GM12864 (cell line): ENCODE data around the gene SLC9A3.

Experiments used
- DNase-seq: peaks from one replicate; pipeline ENCODE4 v3.0.0-alpha.2; 2011; ENCODE audit warnings: low read depth
- H3K4me3 ChIP-seq: 2 replicates; pipeline ENCODE4 v1.5.1; 2011; ENCODE audit warnings: mild to moderate bottlenecking, low read depth, low read length, control low read depth
- TF ChIP-seq, protein P1 (sequence below): IDR thresholded peaks from 2 replicates; pipeline ENCODE4 v1.5.1; 2011; ENCODE audit warnings: low read depth, mild to moderate bottlenecking, moderate library complexity, low read length, control low read depth, inconsistent platforms; ENCODE audit errors: missing control alignments

The SLC9A3 gene

GRCh38 chr5:421287-421880, 102.9 kb downstream of the SLC9A3 start:
- TF ChIP-seq, protein P1, sequence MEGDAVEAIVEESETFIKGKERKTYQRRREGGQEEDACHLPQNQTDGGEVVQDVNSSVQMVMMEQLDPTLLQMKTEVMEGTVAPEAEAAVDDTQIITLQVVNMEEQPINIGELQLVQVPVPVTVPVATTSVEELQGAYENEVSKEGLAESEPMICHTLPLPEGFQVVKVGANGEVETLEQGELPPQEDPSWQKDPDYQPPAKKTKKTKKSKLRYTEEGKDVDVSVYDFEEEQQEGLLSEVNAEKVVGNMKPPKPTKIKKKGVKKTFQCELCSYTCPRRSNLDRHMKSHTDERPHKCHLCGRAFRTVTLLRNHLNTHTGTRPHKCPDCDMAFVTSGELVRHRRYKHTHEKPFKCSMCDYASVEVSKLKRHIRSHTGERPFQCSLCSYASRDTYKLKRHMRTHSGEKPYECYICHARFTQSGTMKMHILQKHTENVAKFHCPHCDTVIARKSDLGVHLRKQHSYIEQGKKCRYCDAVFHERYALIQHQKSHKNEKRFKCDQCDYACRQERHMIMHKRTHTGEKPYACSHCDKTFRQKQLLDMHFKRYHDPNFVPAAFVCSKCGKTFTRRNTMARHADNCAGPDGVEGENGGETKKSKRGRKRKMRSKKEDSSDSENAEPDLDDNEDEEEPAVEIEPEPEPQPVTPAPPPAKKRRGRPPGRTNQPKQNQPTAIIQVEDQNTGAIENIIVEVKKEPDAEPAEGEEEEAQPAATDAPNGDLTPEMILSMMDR = no peak
- DNase-seq = no peak

GRCh38 chr5:420632-421286, 103.5 kb downstream of the SLC9A3 start:
- TF ChIP-seq, protein P1 = no peak
- DNase-seq = no peak
- no peak overlapping the region for H3K4me3 ChIP-seq

More at GRCh38 chr5:421287-421880, 102.9 kb downstream of the SLC9A3 start:
- H3K4me3 ChIP-seq = no peak overlapping the region
